Stimulated activated CD8-positive, alpha-beta memory T cell treated with anti-CD3 and anti-CD28 coated beads, Interleukin-12 subunit alpha, Interleukin-12 subunit beta, amount 100 ng/mL, for 24 hours (primary cell): ENCODE measurements around the gene CLIC3.

Source experiments
- DNase-seq: peaks from one replicate; pipeline ENCODE4 v3.0.0-alpha.2; 2020; ENCODE audit errors: extremely low read depth

The CLIC3 gene

GRCh38 chr9:137000177-137000930 is 4.0 kb upstream of the CLIC3 start:
- DNase-seq: no peak

DNA sequence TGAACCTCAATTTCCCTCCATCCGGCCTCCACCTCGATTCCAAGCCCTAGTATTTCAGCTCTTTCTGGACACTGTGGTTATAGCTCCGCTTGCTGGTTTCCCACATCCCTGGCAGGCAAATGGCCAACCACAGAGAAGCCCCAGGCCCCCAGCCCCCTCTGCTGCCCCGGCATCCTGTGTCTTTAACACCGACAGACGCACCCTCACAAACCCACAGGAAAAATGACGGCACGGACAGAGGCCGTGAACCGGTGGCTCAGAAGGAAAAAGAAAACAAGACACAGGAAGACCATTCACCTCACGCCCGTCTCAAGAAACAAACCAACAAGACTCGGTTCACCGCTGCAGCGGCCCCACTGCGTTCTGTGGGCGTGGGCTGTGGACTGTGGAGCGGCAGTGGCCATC is 1.5 kb upstream of the CLIC3 start:
- DNase-seq: no peak

DNA sequence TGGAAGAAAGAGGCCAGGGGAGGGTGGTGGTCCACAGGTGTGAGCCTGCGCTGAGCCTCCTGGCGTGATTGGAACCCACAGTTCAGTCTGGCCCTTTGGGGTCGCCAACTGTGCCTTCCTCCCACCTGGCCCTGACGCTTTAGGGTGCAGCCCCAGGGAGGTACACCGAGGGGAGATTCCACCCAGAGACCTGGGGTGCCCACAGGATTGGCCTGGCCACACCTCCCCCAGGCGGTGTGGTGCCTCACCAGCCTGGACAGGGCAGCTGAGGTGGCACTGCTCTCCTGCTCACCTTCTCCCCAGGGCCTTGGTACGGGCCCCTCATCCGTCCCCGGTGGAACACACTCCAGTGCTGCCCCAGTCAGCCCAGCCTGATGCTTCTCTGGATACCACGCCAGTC is 1.0 kb upstream of the CLIC3 start:
- no peak for DNase-seq

GRCh38 chr9:136995772-136996311 is 526 bp downstream of the CLIC3 start:
- no peak for DNase-seq

DNA sequence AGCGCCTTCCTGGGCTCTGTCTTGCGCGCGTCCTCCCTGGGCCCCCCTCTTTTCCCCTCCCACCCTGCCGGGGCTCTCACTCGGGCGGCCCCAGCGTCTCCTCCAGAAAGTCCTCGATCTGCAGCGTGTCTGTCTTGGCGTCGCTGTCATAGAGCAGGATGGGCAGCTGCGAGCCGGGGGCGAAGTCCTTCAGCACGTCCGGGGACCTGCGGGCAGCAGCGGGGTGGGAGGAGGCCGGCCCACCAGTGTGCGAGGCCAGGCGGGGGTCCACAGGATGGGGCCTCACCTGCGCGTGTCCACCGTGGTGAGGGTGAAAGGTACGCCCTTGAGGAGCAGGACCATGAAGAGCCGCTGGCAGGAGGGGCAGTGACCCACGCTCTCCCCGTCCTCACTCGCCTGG is 1.0 kb downstream of the CLIC3 start:
- DNase-seq: no peak

GRCh38 chr9:136994888-136995230 is 1.5 kb downstream of the CLIC3 start:
- DNase-seq: no peak

DNA sequence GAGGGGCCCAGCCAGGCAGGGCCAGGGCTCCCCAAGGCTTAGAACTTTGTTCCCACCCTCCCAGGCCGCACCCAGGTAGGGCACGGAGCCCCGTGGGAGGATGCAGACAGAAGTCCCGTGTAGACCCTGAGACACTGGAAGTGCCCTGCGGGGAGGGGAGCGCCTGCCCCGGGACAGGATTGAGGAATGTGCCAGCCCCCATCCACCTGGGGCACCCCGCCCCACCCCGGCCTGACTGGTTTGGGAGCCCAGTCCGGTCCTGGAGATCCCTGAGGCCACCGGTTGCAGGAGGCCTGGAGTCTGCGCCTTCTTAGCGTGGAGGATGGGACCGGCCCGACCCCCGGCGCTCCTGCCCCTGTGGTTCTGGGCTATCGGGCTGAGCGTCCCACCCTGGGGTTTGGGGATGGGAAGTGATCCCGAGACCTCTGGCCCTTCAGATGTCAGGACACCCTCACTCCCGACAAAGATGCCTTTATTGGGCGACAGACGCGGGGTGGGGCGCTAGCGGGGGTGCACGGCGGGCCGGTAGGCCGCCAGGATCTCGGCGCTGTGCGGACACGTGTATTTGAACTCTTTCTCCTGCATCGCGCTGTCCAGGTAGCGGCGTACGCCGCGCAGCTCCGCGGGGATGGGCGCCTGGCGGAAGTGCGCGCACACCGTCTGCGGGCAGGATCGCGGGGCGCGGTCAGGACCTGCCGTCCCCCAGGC is 2.0 kb downstream of the CLIC3 start:
- DNase-seq: no peak

GRCh38 chr9:136992819-136993369 is 3.5 kb downstream of the CLIC3 start:
- DNase-seq: no peak

GRCh38 chr9:136991993-136992818 is 4.2 kb downstream of the CLIC3 start, which contains the start of gene PAXX:
PAXX (plus strand) TSS chr9:136992422; CDS start chr9:136992444, 22 bp downstream.
- peak; percentile 86 for DNase-seq

DNA sequence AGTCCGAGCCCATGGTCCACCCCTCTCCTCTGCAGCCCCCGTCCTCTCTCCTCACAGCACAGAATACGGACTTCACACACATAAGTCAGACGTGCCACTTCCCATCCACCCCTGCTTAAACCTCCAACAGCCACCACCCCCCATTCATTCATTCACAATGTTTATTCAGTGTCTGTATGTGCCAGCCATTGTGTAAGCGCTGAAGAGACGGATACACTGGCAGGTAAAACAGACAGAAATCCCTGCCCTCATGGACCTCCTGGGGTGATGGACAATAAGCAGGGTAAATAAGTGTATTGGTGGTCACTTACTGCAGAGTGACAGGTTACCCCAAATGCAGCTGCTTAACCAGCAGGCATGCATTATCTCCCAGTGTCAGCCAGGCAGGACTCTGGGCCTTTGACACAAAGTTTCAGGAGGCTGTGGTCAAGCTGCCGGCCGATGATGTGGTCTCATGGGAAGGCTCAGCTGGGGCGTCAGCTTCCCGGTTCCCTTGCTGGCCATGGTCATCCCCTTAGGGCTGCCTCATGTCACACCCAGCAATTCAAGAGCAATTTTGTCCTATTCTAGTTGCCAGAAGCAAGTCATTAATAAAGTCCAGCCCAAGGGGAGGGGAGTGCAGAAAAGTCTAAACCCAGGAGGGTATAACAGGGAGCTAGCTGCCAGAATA is 6.0 kb downstream of the CLIC3 start:
- DNase-seq: no peak

DNA sequence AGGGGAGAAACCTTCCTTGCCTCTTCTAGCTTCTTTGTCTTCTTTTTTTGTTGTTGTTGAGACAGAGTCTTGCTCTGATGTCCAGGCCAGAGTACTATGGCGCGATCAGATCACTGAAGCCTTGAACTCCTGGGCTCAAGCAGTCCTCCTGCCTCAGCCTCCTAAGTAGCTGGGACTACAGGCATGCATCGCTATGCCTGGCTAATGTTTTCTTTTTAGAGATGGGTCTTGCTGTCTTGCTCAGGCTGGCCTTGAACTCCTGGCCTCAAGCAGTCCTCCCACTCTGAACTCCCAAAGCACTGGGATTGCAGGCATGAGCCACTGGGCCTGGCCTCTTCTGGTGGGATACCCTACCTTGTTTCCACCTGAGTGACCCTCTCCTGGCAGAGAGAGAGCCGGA is 7.5 kb downstream of the CLIC3 start:
- DNase-seq: no peak

GRCh38 chr9:136985853-136986252 is 10.5 kb downstream of the CLIC3 start:
- DNase-seq: no peak

DNA sequence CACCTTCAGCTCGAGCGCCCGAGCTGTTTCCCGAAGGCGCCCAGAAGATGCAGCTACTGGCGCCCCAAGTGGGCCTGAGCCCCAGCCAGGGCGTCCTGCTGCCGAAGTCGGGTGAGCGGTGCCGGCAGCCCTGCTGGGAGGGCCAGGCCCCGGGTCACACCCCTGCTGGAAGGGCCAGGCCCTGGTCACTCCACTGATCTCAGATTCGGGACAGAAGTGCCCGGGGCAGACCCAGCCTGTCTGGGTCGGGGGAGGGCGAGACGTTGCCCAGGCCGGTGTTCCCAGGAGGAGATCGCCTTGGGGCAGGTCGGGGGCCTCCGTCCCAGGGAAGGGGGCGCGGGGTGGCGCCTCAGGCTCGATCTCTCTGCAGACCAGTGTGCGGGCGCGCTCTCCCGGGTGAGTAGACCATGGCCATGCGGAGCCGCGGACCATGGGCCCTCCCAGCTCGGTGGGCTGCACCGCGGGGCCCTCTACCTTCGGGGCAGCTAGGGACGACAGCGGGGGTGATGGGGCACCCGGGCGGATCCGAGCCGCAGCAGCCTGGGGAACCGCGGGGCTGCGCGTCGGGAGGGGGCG is 11.3 kb downstream of the CLIC3 start:
- DNase-seq: no peak

DNA sequence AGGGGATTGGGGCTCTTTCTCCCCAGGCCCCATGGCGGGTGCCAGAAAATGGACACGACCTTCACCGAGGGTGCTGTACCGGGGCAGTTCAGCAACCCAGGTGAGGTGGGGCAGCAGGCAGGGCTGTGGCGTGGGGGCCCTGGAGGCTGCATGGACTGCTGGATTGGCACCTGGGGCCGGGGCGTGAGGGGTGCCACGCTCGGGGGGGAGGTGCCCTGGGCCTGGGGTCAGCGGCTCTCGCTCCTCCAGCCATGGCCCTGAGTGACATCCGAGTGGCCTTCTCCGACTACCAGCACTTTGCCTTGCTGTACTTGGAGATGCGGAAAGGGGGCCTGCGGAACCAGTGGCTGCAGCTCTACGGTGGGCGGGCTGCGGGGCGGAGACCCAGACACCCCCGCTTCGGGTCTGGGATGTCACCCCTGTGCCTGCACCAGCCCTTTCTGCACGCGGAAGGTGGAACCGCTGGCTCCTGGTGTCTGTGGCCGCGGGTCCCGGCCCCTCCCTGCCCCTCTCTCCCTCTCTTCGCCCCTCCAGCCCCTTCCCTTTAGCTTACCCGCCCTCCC is 11.8 kb downstream of the CLIC3 start:
- DNase-seq: no peak

DNA sequence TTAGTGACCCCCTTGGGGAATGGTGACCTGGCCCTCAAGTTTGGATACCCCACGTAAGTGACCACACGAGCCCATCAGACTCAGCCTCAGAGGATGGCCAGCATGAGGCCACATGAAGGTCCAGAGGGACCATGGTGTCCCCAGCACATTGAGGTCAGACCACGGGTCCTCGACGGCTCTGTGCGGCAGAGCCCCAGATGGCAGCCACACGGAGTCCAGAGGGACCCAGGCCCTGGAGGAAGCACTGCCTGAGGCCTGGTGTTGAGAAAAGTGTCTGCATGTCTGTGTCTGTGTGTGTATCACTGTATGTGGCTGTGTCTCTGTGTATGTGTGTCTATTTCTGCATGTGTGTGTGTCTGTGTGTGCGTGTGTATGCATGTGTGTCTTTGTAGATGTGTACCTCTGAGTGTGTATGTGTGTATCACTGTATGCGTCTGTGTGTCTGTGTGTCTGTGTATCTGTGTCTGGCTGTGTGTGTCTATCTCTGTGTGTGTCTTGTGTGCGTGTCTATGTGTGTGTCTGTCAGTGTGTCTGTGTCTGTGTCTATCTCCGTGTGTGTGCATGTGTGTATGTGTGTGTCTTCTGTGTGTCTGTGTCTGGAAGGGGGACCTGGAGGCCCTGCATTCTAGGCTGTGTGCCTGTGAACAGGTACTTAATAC is 12.6 kb downstream of the CLIC3 start:
- no peak for DNase-seq

GRCh38 chr9:136983167-136983566 is 13.2 kb downstream of the CLIC3 start:
- DNase-seq: no peak

GRCh38 chr9:136982232-136983051 is 13.9 kb downstream of the CLIC3 start, which contains the start of gene LCNL1:
LCNL1 (plus strand) TSS chr9:136982993; CDS start chr9:136983587, 594 bp downstream.
- DNase-seq: no peak

DNA sequence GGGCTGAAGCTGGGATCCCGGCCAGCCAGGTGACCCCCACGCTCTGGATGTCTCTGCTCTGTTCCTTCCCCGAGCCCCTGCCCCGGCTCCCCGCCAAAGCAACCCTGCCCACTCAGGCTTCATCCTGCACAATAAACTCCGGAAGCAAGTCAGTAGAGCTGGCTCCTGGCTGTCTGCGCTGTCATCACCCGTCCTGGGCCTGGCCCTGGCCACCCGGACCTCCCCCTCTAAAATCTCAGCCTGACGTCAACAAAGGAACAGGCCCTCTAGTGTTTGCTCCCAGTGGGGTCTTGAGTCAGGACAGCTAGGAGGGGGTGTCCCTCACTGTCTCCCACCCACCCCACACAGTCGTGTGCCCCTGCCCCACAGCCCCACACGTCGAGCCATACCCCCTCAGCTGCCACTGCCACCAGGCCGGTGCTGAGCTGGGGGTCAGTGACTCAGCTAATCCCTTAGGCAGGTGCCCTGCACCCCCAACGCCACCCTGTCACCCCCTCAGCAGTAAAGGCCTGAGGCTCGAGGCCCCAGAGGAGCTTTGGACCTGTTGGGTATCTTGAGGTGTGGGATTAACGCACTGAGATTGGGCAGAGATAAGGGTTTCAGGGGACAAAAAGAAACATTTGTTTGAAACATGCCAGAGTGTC is 14.7 kb downstream of the CLIC3 start:
- no peak for DNase-seq
